Keratinocyte (primary cell): Measurements from ENCODE around the gene XYLT2.

Source experiments
- EZH2 ChIP-seq: IDR thresholded peaks from one replicate; pipeline ENCODE4 v1.6.1; 2012; ENCODE audit warnings: inconsistent platforms, mild to moderate bottlenecking, low read length, moderate library complexity
- TF ChIP-seq, protein P1 (sequence below), 3 experiments: IDR thresholded peaks in 1 of 3; conservative IDR thresholded peaks in 1 of 3; optimal IDR thresholded peaks in 1 of 3; 2 replicates in 2 of 3; 3 replicates in 1 of 3; pipeline versions ENCODE3 to v1.5.1; 2011; ENCODE audit warnings: low read length in 3 of 3, mild to moderate bottlenecking in 3 of 3, moderate library complexity in 2 of 3, control low read depth in 1 of 3, inconsistent platforms in 1 of 3; ENCODE audit not compliant: insufficient read depth in 2 of 3; ENCODE audit errors: extremely low read depth in 1 of 3

- TF ChIP-seq, protein P1, sequence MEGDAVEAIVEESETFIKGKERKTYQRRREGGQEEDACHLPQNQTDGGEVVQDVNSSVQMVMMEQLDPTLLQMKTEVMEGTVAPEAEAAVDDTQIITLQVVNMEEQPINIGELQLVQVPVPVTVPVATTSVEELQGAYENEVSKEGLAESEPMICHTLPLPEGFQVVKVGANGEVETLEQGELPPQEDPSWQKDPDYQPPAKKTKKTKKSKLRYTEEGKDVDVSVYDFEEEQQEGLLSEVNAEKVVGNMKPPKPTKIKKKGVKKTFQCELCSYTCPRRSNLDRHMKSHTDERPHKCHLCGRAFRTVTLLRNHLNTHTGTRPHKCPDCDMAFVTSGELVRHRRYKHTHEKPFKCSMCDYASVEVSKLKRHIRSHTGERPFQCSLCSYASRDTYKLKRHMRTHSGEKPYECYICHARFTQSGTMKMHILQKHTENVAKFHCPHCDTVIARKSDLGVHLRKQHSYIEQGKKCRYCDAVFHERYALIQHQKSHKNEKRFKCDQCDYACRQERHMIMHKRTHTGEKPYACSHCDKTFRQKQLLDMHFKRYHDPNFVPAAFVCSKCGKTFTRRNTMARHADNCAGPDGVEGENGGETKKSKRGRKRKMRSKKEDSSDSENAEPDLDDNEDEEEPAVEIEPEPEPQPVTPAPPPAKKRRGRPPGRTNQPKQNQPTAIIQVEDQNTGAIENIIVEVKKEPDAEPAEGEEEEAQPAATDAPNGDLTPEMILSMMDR (optimal IDR thresholded peaks at IDR 0.05 in 1 of 3, IDR thresholded peaks at IDR 0.05 in 1 of 3, conservative IDR thresholded peaks at IDR 0.05 in 1 of 3; ENCODE audit: extremely low read depth in 1 of 3, insufficient read depth in 2 of 3, low read length in 3 of 3), result no peak
- no peak for TF ChIP-seq EZH2
Observed at GRCh38 chr17:50375858-50376538, 30.1 kb downstream of the XYLT2 start.
